Panc1 (cell line): ENCODE measurements around the gene NGEF. TPM values are rescaled to one million over a fixed set of nuclear protein-coding genes. Genes with fewer than 3 reads are reported as not detected.

Source experiments
- ATAC-seq: fragments of 200-7000 bp; cut with Tn5 transposase; 2 replicates; pipeline ENCODE4 v1.9.1; 2020; ENCODE audit warnings: mild to moderate bottlenecking, moderate library complexity
- BruUV-seq: library from RNA; stranded (reverse); fragments of 400-500 nt; replicated peaks from 2 replicates; lab custom pipeline; 2021; lab: Mats Ljungman, UMichigan
- CTCF ChIA-PET: fragments of 300-600 bp; sonication (Branson Sonifier 250); formaldehyde crosslinking; loops from one replicate; lab custom pipeline; 2022; ENCODE audit warnings: antibody characterized with exemption; lab: Charles Lee
- POLR2A ChIA-PET: fragments of 300-600 bp; sonication (Branson Sonifier 250); formaldehyde crosslinking; loops from one replicate; lab custom pipeline; 2022; ENCODE audit warnings: antibody characterized with exemption; lab: Charles Lee
- DNase-seq: peaks from one replicate; pipeline ENCODE4 v3.0.0-alpha.2; 2010; ENCODE audit warnings: low read depth, low spot score
- H3K27ac ChIP-seq: 2 replicates; pipeline ENCODE4 v1.5.1; 2011; ENCODE audit warnings: mild to moderate bottlenecking, low read length, inconsistent platforms
- H3K27me3 ChIP-seq: fragments of 200-500 bp; sonication (Bioruptor generic); 2 replicates; pipeline ENCODE4 v1.6.0; 2014; ENCODE audit warnings: low read length, inconsistent platforms; ENCODE audit not compliant: control insufficient read depth, insufficient read depth
- H3K36me3 ChIP-seq: fragments of 200-500 bp; sonication (Bioruptor generic); 2 replicates; pipeline ENCODE4 v1.5.1; 2014; ENCODE audit warnings: inconsistent platforms, mild to moderate bottlenecking, low read length, moderate library complexity; ENCODE audit not compliant: control insufficient read depth, insufficient read depth
- H3K4me1 ChIP-seq: 2 replicates; pipeline ENCODE4 v1.5.1; 2011; ENCODE audit warnings: inconsistent platforms, mild to moderate bottlenecking, low read length, moderate library complexity; ENCODE audit not compliant: control insufficient read depth, insufficient read depth
- H3K4me3 ChIP-seq, 2 experiments: 2 replicates each; pipeline ENCODE4 v1.5.1; 2011 to 2012; ENCODE audit warnings: low read depth in 2 of 2, low read length in 2 of 2, mild to moderate bottlenecking in 2 of 2, inconsistent platforms in 1 of 2, moderate library complexity in 1 of 2
- H3K9me3 ChIP-seq: fragments of 200-500 bp; sonication (Bioruptor generic); 2 replicates; pipeline ENCODE4 v1.5.1; 2014; ENCODE audit warnings: low read depth, mild to moderate bottlenecking, inconsistent platforms, low read length, moderate library complexity; ENCODE audit not compliant: control insufficient read depth, insufficient read depth
- CTCF ChIP-seq: fragments of 450-650 bp; IDR thresholded peaks from 2 replicates; pipeline ENCODE4 v1.5.1; 2017; ENCODE audit warnings: mild to moderate bottlenecking
- POLR2AphosphoS5 ChIP-seq: IDR thresholded peaks from 2 replicates; pipeline ENCODE4 v1.6.1; 2012; ENCODE audit warnings: mild to moderate bottlenecking, low read depth, low read length, moderate library complexity
- REST ChIP-seq, 2 experiments: IDR thresholded peaks; 2 replicates each; pipeline ENCODE4 v1.6.1; 2011 to 2012; ENCODE audit warnings: low read depth in 2 of 2, control low read depth in 1 of 2, low read length in 1 of 2, mild to moderate bottlenecking in 1 of 2, moderate library complexity in 1 of 2; ENCODE audit not compliant: insufficient read depth in 1 of 2
- SIN3A ChIP-seq: IDR thresholded peaks from 2 replicates; pipeline ENCODE4 v1.6.1; 2012; ENCODE audit warnings: low read depth, mild to moderate bottlenecking, low read length, moderate library complexity, borderline replicate concordance; ENCODE audit not compliant: insufficient read depth
- TCF7L2 ChIP-seq: IDR thresholded peaks from 2 replicates; pipeline ENCODE4 v1.6.1; 2011; ENCODE audit warnings: mild to moderate bottlenecking, low read depth, low read length, inconsistent platforms
- in situ Hi-C: cut with HindIII; loops from 2 replicates; pipeline ENCODE4 v1.10.0; 2016; ENCODE audit warnings: low sequenced_read_pairs, low pct_unique_long_range_greater_than_20kb
- intact Hi-C: fragments of 100-400 bp; cut with micrococcal nuclease; formaldehyde crosslinking; loops from one replicate; pipeline ENCODE4 v1.10.0; 2022; ENCODE audit not compliant: unreplicated experiment
- total RNA-seq: library from RNA; stranded (reverse); gene quantifications from one replicate; pipeline ENCODE4 v1.2.1, GENCODE V29; 2021; ENCODE audit not compliant: unreplicated experiment

NGEF gene
- total RNA-seq, 1 experiment from 2014 or later = 17.8 TPM

GRCh38 chr2:232890536-232890895 lies 122.5 kb downstream of the NGEF start:
- ChIA-PET POLR2A (no interaction called here), CTCF (no interaction called here)
- BruUV-seq = no TSS peak
- H3K4me3 ChIP-seq = no peak overlapping the region
- H3K27me3 ChIP-seq = no peaks in the 10 kb centered on the region
- ATAC-seq = no peak
- no peak for DNase-seq
- TF ChIP-seq SIN3A = no peak
- TF ChIP-seq TCF7L2 = no peak
- no peak for TF ChIP-seq CTCF
- TF ChIP-seq POLR2AphosphoS5 = no peak
- TF ChIP-seq REST (IDR thresholded peaks at IDR 0.05; ENCODE audit: insufficient read depth in 1 of 2, low read depth in 2 of 2, low read length in 1 of 2) = no peak
- intact Hi-C loops (no loop called here), in situ Hi-C loops (no loop called here)
- H3K4me1 ChIP-seq = no peaks in the 10 kb centered on the region
- H3K9me3 ChIP-seq = no peaks in the 10 kb centered on the region
- H3K36me3 ChIP-seq = no peaks in the 10 kb centered on the region
- H3K27ac ChIP-seq = no peak overlapping the region

- Histone ChIP-seq H3K27me3 (no peaks in the 10 kb centered on the region), H3K9me3 (no peaks in the 10 kb centered on the region), H3K36me3 (no peaks in the 10 kb centered on the region), H3K4me1 (no peaks in the 10 kb centered on the region), H3K27ac (no peak overlapping the region), H3K4me3 (no peak overlapping the region)
- no peak for ATAC-seq
- intact Hi-C loops = no loop called here
- ChIA-PET POLR2A (no interaction called here), CTCF (no interaction called here)
- in situ Hi-C loops = no loop called here
- DNase-seq = no peak
- TF ChIP-seq SIN3A = no peak
- no peak for TF ChIP-seq POLR2AphosphoS5
- TF ChIP-seq TCF7L2 = no peak
- no peak for TF ChIP-seq REST (IDR thresholded peaks at IDR 0.05; ENCODE audit: insufficient read depth in 1 of 2, low read depth in 2 of 2, low read length in 1 of 2)
- BruUV-seq = no TSS peak
These were observed 123.1 kb downstream of the NGEF start for GRCh38 chr2:232889876-232890401.
